GM10248 (cell line): ENCODE results near the gene ZNF649.
"Not testable (repeated sequence)": the region's sequence is repeated elsewhere in the genome, so short reads cannot be mapped to it uniquely, and the experiment has no call there.

Experiments
- CTCF ChIA-PET: fragments of 300-600 bp; sonication (Branson Sonifier 250); formaldehyde crosslinking; extraction: SDS; loops from one replicate; lab custom pipeline; 2021; ENCODE audit warnings: antibody characterized with exemption; lab: Yijun Ruan, JAX
- POLR2A ChIA-PET: fragments of 350-650 bp; sonication (Branson Sonifier 250); formaldehyde crosslinking; extraction: SDS; loops from one replicate; lab custom pipeline; 2020; ENCODE audit warnings: antibody characterized with exemption; lab: Yijun Ruan, JAX
- DNase-seq: peaks from one replicate; pipeline ENCODE4 v3.0.0; 2012; ENCODE audit errors: extremely low spot score
- CTCF ChIP-seq: IDR thresholded peaks from 2 replicates; pipeline ENCODE4 v1.5.1; 2012; ENCODE audit warnings: mild to moderate bottlenecking, low read depth; ENCODE audit errors: extremely low read depth, missing control alignments, control extremely low read depth

ZNF649 gene

DNA sequence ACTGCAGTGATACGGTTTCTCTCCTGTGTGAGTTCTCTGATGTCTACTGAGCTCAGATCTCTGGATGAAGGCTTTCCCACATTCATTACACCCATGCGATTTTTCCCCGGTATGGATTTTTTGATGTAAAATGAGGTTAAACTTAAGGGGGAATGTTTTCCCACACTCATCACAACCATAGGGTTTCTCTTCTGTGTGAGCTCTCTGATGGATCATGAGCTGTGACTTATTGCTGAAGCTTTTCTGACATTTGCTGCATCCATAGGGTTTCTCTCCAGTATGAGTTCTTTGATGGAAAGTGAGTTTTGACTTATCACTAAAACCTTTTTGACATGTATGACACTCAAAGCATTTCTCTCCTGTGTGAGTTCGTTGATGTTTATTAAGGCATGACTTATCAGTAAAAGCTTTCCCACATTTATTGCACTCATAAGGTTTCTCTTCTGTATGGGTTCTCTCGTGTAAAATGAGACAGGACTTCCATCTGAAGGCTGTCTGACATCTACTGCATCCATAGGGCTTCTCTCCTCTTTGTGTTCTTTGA, 10.6 kb upstream of the ZNF649 start:
- ChIA-PET CTCF (interaction anchor here (1.5 kb wide), 1 partner anchor 25 kb away, joined by 3 read pairs; no protein-coding TSS in a partner anchor), POLR2A (no interaction called here)
- no peak for TF ChIP-seq CTCF
- no peak for DNase-seq

- POLR2A ChIA-PET, CTCF ChIA-PET, DNase-seq: not testable (repeated sequence)
Measured at GRCh38 chr19:51907981-51908380, 3.2 kb upstream of the ZNF649 start.

DNA sequence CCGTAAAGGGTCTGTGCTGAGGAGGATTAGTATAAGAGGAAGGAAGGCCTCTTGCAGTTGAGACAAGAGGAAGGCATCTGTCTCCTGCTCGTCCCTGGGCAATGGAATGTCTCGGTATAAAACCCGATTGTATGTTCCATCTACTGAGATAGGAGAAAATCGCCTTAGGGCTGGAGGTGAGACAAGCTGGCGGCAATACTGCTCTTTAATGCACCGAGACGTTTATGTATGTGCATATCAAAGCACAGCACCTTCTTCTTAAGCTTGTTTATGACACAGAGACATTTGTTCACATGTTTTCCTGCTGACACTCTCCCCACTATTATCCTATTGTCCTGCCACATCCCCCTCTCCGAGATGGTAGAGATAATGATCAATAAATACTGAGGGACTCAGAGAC, 1.3 kb upstream of the ZNF649 start:
- POLR2A ChIA-PET, DNase-seq, CTCF ChIA-PET: not testable (repeated sequence)

DNA sequence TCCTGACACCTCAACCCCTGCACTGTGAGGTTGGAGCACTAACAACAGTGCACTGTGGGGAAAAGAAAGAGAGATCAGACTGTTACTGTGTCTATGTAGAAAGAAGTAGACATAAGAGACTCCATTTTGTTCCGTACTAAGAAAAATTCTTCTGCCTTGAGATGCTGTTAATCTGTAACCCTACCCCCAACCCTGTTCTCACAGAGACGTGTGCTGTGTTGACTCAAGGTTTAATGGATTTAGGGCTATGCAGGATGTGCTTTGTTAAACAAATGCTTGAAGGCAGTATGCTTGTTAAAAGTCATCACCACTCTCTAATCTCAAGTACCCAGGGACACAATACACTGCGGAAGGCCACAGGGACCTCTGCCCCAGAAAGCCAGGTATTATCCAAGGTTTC, 822 bp upstream of the ZNF649 start:
- DNase-seq, CTCF ChIA-PET, POLR2A ChIA-PET: not testable (repeated sequence)

DNA sequence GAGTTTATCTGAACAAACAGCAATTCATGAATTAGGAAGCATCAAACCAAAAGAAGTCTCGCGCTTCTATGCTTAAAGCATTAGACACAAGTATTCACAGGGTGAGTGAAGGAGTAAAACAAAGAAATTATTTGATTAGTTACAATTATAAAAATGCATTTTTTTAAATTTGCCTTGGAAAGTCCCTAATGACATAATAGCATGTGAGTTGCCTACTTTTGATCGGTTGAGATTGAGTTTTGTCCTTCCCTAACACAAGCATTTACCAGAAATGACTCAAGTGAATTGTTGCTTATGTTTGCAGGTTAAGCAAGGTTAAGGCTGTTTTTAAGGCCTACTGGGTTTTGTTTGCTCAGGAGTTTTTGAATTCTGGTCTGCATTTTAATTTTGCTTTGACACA, 389 bp upstream of the ZNF649 start:
- ChIA-PET POLR2A (no interaction called here), CTCF (no interaction called here)
- DNase-seq = no peak
- TF ChIP-seq CTCF = no peak

GRCh38 chr19:51903192-51903591, 1.6 kb downstream of the ZNF649 start:
- no peak for TF ChIP-seq CTCF
- POLR2A ChIA-PET = no interaction called here
- CTCF ChIA-PET = no interaction called here
- no peak for DNase-seq

- TF ChIP-seq CTCF = no peak
- POLR2A ChIA-PET = no interaction called here
- DNase-seq = no peak
- CTCF ChIA-PET = interaction anchor here (1.1 kb wide), 1 partner anchor 11 kb away, joined by 3 read pairs; no protein-coding TSS in a partner anchor
Measured at GRCh38 chr19:51901860-51902259, 3.0 kb downstream of the ZNF649 start.

DNA sequence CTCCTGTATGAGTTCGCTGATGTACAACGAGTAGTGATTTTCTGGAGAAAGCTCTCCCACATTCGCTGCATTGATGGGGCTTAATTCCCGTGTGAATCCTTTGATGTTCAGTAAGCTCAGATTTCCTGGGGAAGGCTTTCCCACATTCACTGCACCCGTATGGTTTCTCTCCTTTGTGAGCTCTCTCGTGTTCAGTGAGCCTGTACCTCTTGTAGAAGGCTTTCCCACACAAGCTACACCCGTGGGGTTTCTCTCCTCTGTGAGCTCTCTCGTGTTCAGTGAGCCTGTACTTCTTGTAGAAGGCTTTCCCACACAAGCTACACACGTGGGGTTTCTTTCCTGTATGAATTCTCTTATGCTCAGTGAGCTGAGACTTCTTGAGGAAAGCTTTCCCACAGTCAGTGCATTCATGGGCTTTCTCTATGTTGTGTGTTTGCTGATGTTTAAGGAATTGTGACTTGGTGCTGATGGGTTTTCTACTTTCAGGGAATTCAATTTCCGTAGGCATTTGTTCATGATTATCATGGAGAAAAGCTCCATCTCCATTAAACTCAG, 13.5 kb downstream of the ZNF649 start:
- TF ChIP-seq CTCF = no peak
- POLR2A ChIA-PET = interaction anchor here (0.6 kb wide), 1 partner anchor 220 kb away, joined by 3 read pairs; no protein-coding TSS in a partner anchor
- DNase-seq = no peak
- CTCF ChIA-PET = interaction anchor here (1.1 kb wide), 1 partner anchor 10 kb away, joined by 3 read pairs; no protein-coding TSS in a partner anchor
